Stimulated activated CD4-positive, alpha-beta T cell treated with anti-CD3 and anti-CD28 coated beads, TNF-alpha, amount 100 ng/mL, for 4 hours (primary cell): ENCODE results near the gene TJP1.
"Not testable (repeated sequence)": the region's sequence is repeated elsewhere in the genome, so short reads cannot be mapped to it uniquely, and the experiment has no call there.

Experiments used
- DNase-seq, 3 experiments: peaks; one replicate each; pipeline ENCODE4 v3.0.0-alpha.2; 2020; ENCODE audit warnings: low read depth in 3 of 3

The TJP1 gene

DNA sequence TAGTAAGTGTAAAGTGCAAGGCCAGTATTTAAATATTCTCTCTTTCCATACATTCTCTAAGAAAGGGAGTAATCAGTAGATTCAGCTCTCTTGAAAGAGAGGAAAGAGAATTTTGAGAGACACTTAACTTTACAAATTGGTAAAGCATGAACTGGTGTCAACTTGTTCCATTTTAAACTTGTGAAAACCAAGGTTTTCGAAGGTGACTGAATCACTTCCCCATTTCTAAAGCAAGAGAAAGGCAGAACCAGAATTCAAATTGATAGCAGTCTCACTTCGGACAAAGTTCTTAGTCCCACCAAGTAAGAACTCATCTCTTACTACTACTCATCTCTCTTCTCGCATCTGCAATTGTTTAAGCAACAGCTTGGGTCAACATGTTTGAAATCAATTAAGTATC, 22.4 kb downstream of the TJP1 start:
- no peak for DNase-seq

DNA sequence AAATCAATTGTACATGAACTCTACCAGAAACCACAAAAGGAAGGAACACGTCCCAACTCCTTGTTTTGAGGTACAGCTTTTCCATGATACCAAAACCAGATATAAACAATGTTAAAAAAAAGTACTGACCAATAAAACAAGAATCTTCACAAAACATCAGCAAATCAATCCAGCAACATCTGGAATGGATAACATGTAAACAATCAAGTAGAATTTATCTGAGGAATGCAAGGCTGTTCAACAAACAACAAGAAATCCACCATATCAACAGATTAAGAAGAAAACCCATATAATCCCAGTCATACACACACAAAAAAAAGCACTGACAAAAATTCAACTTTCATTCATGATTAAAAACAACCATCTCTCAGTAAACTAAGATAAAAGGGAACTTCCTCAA, 26.7 kb downstream of the TJP1 start:
- no peak for DNase-seq

DNA sequence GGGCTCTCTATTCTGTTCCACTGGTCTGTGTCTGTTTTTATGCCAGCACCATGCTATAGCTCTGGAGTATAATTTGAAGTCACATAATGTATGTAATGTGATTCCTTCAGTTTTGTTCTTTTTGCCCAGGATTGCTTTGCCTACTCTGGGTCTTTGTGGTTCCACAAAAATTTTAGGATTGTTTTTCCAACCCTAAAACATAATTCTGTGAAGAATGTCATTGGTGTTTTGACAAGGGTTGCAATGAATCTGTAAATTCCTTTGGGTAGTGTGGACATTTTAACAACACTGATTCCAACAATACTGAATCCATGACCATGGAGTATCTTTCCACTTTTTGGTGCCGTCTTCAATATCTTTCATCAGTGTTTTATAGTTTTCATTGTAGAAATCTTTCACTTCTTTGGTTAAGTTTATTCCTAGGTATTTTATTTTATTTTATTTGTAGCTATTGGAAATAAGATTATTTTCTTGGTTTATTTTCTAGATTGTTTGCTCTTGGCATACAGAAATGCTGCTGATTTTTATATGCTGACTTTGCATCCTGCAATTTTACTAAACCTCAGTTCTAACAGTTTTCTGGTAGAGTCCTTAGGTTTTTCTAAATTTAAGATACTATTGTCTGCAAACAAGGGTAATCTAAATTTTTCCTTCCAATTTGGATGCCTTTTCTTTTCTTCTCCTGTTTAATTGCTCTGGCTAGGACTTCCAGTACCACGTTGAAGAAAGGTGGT, 29.7 kb downstream of the TJP1 start:
- DNase-seq: no peak

DNA sequence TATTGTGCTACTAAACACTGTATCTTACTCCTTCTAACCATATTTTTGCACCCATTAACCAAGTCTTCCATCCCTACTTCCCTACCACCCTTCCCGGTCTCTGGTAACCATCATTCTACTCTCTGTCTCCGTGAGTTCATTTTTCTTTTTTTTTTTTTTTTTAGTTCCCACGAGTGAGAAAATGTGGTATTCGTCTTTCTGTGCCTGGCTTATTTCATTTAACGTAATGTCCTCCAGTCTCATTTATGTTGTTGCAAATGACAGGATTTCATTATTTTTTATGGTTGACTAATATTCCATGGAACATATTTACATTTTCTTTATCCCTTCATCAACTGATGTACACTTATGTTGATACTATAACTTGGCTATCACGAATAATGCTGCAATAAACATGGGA, 31.7 kb downstream of the TJP1 start:
- no peak for DNase-seq

DNA sequence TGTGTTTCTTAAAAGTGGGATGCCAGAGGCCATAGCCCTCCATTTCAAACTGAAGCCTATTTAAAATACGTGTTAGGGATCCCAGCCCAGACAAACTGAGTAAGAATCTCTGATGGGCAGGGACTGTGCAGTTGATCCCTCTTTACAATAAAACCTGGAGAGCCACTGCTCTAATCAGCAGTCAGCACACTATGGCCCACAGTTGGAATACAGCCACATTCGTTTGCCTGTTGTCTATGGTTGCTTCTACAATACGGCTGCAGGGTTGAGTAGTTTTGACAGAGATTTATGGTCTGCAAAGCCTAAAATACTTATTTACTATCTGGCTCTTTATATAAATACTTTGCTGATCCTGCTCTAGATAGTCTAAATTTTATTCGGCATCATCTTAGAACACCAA, 32.4 kb downstream of the TJP1 start:
- no peak for DNase-seq

DNA sequence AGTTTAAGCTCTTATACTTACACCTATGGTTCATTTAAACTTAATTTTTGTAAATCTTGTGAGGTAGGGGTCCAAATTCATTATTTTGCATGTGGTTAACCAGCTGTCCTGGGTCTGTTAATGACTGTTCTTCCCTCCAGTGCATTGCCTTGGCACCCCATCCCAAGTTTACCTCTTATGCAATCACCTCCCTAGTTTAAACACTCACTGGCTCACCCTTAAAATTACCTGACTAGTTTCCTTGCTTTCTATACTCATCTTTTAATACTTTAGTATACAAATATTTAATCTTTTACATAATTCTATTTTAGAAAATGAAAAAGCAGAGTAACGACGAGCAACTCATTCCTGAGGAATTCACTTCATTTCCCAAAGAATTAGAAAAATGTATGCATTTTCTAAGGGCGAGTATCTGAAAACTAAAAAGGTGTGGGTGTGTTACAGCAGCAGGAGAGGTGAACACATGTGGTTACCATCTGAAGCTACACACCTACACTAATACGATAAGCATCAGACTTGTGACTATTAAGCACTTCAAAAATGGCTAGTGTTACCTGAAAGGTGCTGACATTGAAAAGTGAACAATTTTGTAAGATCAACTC, 33.7 kb downstream of the TJP1 start:
- no peak for DNase-seq

DNA sequence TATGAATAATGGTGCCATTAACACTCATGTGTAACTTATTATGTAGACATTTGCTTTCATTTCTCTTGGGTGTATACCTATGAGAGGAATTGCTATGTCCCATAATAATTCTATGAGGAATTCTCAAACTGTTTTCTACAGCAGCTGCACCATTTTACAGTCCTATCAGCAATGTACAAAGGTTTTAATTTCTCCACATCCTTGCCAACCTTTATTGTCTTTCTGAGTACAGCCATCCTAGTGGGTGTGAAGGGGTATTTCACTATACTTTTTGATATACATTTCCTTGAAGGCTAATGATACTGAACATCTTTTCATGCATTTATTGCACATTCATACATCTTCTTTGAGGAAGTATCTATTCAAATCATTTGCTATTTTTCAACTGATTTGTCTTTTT, 34.5 kb downstream of the TJP1 start:
- DNase-seq: no peak

DNA sequence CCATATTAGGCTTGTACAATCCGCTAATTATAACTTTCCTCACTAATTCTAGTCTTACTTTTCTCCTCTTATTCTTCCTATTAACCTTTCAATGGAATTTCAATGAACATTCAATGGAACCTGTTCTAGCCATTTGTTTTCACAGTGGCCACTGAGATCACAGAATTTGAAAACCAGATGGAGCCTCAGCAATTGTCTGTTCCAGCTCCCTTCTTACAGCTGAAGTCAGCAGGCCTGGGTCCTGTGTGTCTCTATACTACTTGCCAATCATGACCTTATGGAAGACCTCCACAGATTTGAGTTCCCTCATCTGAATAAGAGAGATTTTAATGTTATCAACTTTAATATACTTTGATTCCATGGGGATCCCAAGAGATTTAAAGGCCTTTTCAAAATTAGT, 36.6 kb downstream of the TJP1 start:
- DNase-seq: no peak

DNA sequence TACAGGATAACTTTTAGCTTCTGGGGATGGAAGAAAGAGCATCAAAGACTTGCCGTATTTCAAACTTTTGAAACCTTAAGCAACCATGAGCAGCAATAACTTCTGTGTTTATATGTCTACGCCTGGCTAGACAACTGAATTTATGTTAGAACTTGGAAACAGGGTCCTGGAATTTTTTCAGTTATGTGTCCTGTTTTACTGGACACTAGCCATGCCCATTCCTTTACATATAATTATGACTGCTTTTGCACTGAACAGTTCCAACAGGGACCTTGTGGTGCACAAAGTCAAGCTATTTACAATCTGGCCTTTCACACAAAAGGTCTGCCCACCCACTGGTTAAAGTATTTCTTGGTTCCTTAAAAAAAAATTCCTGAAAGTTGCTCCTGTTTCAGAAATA, 37.1 kb downstream of the TJP1 start:
- no peak for DNase-seq

DNA sequence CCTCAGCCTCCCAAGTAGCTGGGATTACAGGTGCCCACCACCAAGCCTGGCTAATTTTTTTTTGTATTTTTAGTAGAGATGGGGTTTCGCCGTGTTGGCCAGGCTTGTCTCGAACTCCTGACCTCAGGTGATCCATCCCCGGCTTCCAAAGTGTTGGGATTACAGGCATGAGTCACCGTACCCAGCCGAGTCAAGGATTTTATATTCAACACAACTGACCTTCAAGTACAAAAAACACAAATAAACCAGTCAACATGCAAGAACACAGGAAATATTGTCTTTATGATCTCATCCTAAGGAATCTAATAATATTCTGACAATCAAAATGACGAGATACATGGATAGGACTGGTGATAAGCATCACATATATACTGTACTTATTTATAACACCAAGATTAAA, 37.9 kb downstream of the TJP1 start:
- no peak for DNase-seq

DNA sequence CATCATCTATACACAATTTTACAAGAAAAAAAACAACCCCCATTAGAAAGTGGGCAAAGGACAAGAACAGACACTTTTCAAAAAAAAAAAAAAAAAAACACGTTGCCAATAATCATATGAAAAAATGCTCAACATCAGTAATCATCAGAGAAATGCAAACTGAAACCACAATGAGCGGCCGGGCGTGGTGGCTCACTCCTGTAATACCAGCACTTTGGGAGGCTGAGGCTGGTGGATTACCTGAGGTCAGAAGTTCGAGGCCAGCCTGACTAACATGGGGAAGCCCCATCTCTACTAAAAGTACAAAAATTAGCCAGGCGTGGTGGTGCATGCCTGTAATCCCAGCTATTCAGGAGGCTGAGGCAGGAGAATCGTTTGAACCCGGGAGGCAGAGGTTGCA, 39.5 kb downstream of the TJP1 start:
- DNase-seq: not testable (repeated sequence)

DNA sequence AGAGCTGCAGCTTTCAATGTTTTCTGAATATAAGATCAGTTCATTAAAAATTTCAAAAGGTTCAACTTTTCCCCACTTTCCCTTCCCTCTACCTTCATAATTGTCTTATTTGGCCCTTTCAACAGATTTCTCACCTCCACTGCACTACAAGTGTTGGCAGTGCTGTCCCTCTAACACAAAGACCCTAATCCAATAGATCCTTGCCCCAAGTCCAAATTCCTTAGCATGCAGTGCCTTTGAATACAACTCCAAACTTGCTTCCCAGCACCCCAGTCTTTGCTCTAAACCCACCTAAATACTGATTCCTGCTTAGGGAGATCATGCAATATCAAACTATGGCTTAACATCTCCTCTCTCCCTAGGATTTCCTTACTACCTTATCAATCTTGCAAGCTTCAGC, 43.9 kb downstream of the TJP1 start:
- no peak for DNase-seq

DNA sequence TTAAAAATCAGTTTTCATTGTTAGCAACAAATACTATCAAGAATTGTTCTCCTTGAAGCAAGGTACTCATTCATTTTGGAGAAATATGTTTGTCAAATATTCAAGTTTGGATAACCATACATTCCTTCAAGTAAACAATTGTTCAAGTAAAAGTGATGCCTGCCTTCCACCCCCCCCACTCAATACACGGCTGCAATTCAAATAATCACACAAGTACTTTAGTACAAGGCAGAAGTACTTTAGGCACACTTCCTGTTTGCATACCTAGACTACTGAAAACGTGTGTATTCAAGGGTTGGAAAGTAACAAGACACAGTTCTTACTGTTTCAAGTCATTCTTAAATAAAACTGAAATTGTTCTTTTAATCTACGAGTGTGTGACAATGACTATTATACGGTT, 45.4 kb downstream of the TJP1 start:
- DNase-seq: no peak

DNA sequence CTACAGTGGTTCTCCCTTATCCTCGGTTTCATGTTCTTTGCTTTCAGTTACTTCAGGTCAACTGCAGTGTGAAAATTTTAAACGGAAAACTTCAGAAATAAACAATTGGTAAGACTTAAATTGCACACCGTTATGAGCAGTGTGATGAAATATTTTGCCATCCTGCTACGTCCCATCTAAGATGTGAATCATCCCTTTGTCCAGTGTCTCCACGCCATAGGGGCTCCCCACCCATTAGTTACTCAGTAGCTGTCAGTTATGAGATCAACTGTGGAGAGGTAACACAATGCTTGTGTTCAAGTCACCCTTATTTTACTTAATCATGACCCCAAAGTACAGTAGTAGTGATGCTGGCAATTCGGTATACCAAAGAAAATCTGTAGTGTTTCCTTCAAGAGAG, 47.4 kb downstream of the TJP1 start:
- DNase-seq: no peak

DNA sequence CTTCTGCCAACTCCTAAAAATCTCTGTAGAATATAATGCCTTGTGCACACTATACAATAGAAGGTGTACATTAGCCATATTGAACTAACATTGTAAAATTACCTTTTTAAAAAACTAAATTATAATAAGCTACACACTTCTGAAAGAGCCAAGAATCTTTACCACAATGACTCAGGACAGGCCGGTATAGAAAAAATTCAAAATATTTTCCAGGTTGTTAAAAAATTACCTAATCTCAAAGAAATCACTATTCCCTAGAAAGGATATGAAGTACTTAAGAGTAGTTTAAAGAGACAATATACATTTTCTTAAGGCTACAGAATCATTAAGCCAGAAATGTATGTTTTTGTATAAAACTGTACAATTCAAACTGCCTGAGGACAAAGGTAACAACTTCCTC, 48.5 kb downstream of the TJP1 start:
- no peak for DNase-seq

DNA sequence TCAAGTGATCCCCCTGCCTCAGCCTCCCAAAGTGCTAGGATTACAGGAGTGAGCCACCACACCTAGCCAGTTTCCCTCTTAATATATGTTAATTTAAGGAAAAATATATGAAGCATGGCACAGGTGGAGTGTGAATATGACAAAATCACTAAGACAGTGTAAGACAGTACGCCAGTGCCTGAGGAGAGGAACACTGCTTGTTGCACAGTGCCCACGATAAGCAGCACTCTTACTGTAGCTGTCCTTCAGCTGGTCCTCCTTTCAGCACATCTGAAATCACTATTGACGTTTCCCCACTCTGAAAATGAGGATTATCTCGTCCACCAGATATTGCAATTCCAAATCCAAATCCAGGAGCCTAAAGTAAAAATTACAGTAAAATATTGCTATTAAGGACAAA, 49.3 kb downstream of the TJP1 start:
- no peak for DNase-seq

DNA sequence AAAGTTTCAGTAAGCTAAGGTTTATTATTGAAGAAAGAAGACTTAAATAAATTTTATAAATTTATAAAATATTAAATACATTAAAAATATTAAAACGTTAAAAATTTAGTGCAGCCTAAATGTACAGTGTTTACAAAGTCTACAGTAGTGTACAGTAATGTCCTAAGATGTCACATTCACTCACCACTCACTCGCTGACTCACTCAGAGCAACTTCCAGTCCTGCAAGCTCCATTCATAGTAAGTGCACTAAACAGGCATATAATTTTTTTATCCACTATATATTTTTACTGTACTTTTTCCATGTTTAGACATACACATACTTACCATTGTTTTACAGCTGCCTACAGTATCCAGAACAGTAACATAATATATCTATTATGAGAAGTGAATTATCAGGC, 51.5 kb downstream of the TJP1 start:
- no peak for DNase-seq

DNA sequence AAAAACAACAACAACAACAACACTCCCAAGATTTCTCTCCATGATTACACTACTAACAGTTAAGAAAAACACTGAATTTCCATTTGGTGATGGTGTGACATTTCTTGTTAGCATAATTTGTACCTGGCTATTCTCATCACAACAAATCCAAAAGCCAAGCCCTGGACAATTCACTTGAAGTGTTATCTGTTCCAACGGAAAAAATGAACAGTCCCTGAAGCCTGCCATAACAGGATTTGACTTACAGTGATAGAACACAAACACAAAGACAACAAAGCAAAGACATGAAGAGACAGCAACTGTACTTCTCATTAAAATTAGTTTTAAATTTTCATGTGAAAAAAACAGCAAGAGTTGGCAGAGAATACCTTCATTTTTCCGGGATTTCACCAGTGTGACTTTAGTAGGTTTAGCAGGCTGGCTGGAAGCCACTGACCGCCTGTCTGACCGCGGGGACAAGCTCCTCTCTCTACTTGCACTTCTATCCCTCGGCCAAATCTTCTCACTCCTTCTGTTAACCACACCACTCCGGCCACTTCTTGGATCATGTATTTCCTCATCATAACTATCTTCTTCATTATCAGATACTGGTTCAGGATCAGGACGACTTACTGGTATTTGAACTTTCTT, 56.3 kb downstream of the TJP1 start:
- no peak for DNase-seq

DNA sequence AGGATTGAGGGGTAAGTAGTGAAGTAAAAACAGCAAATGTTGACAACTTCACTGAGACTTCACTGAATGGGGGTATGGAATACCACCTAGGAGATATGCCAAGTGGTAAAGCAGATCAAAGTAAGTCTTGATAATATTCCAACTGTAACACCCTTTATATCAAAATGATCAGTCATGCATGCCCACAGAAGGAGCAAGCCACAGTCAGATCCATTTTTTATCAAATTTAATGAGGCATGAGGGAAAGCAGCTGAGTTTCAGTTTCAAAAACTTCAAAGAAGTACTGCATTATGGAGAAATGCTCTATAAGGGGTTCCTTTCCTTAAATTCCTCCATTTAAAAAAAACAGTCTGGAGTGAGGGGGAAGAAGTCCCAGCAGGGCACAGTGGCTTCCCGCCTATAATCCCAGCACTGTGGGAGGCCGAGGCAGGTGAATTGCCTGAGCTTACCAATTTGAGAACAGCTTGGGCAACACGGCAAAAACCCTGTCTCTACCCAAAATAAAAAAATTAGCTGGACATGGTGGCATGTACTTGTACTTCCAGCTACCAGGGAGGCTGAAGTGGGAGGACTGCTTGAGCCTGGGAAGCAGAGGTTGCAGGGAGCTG, 56.9 kb downstream of the TJP1 start:
- no peak for DNase-seq

DNA sequence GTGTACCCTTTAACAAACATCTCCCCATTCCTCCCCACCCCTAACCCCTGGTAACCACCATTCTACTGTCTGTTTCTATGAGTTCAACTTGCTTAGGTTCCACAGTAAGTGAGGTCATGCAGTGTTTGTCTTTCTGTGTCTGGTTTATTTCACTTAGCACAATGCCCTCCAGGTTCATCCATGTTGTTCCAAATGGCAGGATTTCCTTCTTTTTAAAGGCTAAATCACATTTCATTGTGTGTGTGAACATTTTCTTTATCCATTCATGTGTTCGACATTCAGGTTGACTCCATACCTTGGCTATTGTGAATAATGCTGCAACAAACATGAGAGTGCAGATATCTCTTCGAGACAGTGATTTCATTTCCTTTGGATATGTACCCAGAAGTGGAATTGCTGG, 62.7 kb downstream of the TJP1 start:
- no peak for DNase-seq

DNA sequence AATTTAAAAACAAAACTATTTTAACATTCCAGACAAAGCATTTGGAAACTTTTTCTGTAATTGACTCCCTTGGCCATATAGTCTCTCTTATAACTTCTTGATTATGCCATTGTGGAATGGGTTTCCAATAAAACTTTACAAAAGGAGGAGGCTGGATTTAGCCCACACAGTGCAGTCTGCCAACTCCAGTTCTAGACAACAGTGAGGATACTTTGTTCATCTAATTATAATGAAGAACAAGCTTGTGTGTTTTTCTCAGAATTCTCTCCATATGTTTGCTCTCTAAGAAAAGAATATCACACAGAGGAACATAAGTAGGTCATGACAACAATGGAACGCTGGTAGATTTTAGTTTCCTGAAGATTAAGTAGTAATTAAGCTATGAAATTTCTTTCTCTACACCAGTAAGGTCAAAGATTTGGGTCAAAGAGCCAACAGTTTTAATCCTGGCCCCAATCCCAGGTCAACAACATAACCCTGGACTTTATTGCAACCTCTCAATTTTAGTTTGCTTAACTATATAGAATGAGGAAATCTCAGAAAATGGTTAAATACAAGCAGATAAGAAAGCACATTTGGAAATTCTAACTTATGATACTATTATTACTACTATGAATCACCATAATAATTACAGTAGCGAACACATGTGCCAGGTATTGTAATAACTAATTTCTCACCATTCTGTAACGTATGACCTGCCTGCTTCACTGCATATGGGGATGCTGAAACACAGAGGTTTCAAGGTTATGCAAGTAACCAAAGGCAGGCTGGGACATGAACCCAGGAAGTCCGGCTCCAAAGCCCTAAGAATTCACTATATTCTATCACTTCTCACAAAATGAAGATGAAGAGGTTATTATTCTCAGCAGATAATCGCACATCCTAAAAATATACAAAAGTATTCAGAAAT, 65.7 kb downstream of the TJP1 start:
- no peak for DNase-seq

DNA sequence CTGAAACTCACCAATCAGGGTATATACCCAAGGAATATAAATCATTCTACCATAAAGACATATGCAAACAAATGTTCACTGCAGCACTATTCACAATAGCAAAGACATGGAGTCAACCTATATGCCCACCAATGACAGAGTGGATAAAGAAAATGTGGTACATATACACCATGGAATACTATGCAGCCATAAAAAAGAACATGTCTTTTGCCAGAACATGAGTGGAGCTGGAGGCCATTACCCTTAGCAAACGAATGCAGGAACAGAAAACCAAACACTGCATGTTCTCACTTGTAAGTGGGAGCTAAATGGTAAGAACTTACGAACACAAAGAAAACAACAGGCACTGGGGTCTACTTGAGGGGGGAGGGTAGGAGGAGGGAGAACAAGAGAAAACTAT, 68.3 kb downstream of the TJP1 start:
- not testable (repeated sequence) for DNase-seq
